AG10803 (cell line): ENCODE results near the gene KRT84.
A peak's percentile ranks its signal among the peaks of the same experiment; 100 is the strongest.

Source experiments
- DNase-seq: peaks from one replicate; pipeline ENCODE4 v3.0.0; 2010; ENCODE audit warnings: low read depth
- H3K4me3 ChIP-seq: 2 replicates; pipeline ENCODE4 v1.5.1; 2011; ENCODE audit warnings: mild to moderate bottlenecking, low read length, control low read depth
- CTCF ChIP-seq: conservative IDR thresholded peaks from 2 replicates; pipeline ENCODE4 v1.5.1; 2011; ENCODE audit warnings: mild to moderate bottlenecking, low read length, control low read depth, inconsistent platforms

Gene KRT84

GRCh38 chr12:52360106-52360662 is 25.3 kb downstream of the KRT84 start:
- H3K4me3 ChIP-seq, result no peak overlapping the region
- TF ChIP-seq CTCF, result no peak
- no peak for DNase-seq

DNA sequence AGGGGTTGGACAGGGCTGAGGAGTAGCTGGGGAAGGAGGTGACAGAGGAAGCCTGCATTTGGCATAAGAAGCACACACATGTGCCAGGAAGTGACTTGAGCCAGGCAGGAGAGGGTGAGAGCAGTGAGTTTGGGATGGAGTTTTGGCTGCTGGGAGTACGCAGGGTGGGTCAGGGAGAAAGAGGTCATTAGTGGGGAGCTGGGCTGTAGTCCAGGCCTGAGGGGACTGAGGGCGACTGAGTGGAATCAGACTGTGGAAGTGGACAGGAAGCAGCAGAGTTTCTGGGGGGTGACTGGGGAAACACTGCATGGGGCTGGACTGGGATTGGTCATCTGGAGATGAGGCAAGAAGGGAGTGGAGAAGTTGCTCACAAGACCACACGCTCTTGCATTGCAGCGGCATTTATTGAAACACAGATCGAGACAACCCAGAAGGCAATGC is 25.8 kb downstream of the KRT84 start:
- no peak overlapping the region for H3K4me3 ChIP-seq
- no peak for TF ChIP-seq CTCF
- DNase-seq, result peak; percentile 11

DNA sequence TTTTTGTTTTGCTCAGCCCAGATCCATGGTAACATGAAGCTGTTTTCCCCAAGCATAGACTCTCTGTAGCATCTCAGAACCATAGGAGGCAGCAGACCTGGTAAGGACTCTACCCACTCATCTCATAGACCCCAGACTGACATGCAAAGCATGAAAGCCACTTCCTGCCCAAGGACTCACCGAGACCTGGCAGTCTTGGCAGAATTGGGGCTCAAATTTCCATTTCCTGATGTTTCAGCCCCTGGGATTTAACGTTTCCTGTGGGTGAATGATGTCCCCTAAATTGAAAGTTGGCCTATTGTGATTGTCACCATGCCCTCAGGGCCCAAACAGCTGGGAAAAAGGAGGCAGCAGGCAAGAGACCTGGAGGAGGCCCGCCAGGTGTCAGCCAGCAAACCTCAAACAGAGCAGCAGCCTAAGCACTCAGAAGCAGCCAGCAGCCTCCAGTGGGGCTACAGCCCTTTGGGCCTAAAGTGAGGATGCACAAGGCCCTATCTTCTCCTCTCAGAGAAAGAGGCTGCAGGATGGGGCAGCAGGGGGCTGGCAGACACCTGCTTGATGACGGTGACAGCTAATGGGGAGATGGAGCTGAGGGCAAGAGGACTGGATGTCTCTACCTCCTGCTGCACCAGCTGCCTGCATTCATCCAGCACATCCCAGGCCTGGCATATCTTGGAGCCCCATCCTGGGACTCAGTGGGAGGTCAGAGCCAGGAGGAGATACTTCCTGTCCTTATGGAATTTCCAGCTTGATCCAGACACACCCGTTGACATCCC is 26.7 kb downstream of the KRT84 start:
- DNase-seq, result no peak
- no peak overlapping the region for H3K4me3 ChIP-seq
- TF ChIP-seq CTCF, result no peak

GRCh38 chr12:52356762-52357580 is 28.5 kb downstream of the KRT84 start:
- no peak overlapping the region for H3K4me3 ChIP-seq
- no peak for TF ChIP-seq CTCF
- DNase-seq, result no peak

- DNase-seq, result no peak
- no peak overlapping the region for H3K4me3 ChIP-seq
- no peak for TF ChIP-seq CTCF
Measured at GRCh38 chr12:52356031-52356761, 29.3 kb downstream of the KRT84 start.

GRCh38 chr12:52355176-52355575 is 30.3 kb downstream of the KRT84 start:
- DNase-seq, result peak; percentile 16

More at GRCh38 chr12:52355176-52355575, 30.3 kb downstream of the KRT84 start:
- H3K4me3 ChIP-seq, result no peak overlapping the region
- TF ChIP-seq CTCF, result no peak
